Fibroblast of the conjunctiva (primary cell): ENCODE measurements around the gene BANF1.
A peak's percentile ranks its signal among the peaks of the same experiment; 100 is the strongest.

ENCODE experiments used
- DNase-seq: peaks from one replicate; pipeline ENCODE4 v3.0.0-alpha.2; 2010; ENCODE audit warnings: low read depth

The BANF1 gene

GRCh38 chr11:66001942-66002647, at the start of gene BANF1, which contains the start of gene EIF1AD:
Gene BANF1 (plus strand): TSS chr11:66002503. CDS start chr11:66003251, 748 bp downstream.
Gene EIF1AD (minus strand): TSS chr11:66002157. CDS start chr11:66000389, 1,768 bp downstream.
- peak; percentile 96 for DNase-seq

- DNase-seq: no peak
Measured at GRCh38 chr11:65953471-65953870, 48.8 kb upstream of the BANF1 start.

- DNase-seq: no peak
Measured at GRCh38 chr11:65954771-65955170, 47.5 kb upstream of the BANF1 start.

GRCh38 chr11:65958291-65958690, 44.0 kb upstream of the BANF1 start:
- DNase-seq: no peak

- DNase-seq: no peak
Measured at GRCh38 chr11:65958774-65959420, 43.4 kb upstream of the BANF1 start.

GRCh38 chr11:65960824-65961266, 41.5 kb upstream of the BANF1 start:
- no peak for DNase-seq

- DNase-seq: peak; percentile 97
Measured at GRCh38 chr11:65961267-65962140, 40.8 kb upstream of the BANF1 start, which contains the start of gene SART1. Gene SART1 (plus strand): TSS chr11:65961734. CDS start chr11:65961781, 47 bp downstream.

GRCh38 chr11:65962141-65962564, 40.1 kb upstream of the BANF1 start:
- no peak for DNase-seq

- no peak for DNase-seq
Measured at GRCh38 chr11:65964906-65965305, 37.4 kb upstream of the BANF1 start.

GRCh38 chr11:65965986-65966762, 36.1 kb upstream of the BANF1 start:
- no peak for DNase-seq

GRCh38 chr11:65967329-65967934, 34.9 kb upstream of the BANF1 start:
- no peak for DNase-seq

- no peak for DNase-seq
Measured at GRCh38 chr11:65968600-65969482, 33.5 kb upstream of the BANF1 start.

- no peak for DNase-seq
Measured at GRCh38 chr11:65972116-65972515, 30.2 kb upstream of the BANF1 start.

- DNase-seq: no peak
Measured at GRCh38 chr11:65973439-65974110, 28.7 kb upstream of the BANF1 start.

GRCh38 chr11:65975771-65976170, 26.5 kb upstream of the BANF1 start:
- DNase-seq: no peak

GRCh38 chr11:65976216-65977176, 25.8 kb upstream of the BANF1 start:
- DNase-seq: no peak

GRCh38 chr11:65977621-65978390, 24.5 kb upstream of the BANF1 start:
- DNase-seq: no peak
